DND-41 (cell line): Measurements from ENCODE around the gene WNT7B.

Source experiments
- ATAC-seq: fragments of 200-7000 bp; cut with Tn5 transposase; 3 replicates; pipeline ENCODE4 v1.9.1; 2021; ENCODE audit warnings: low read depth; ENCODE audit not compliant: insufficient read depth
- DNase-seq: peaks from one replicate; pipeline ENCODE4 v3.0.0-alpha.2; 2020
- H2AFZ ChIP-seq: 2 replicates; pipeline ENCODE4 v1.6.0; 2012; ENCODE audit warnings: low read depth, low read length
- H3K27ac ChIP-seq: 2 replicates; pipeline ENCODE4 v1.5.1; 2012; ENCODE audit warnings: low read length, inconsistent platforms
- H3K27me3 ChIP-seq: fragments of 200-600 bp; sonication (generic); 2 replicates; pipeline ENCODE4 v1.6.0; 2012; ENCODE audit warnings: low read length, mild to moderate bottlenecking, inconsistent platforms; ENCODE audit not compliant: insufficient read depth, poor library complexity
- H3K36me3 ChIP-seq: 2 replicates; pipeline ENCODE4 v1.5.1; 2012; ENCODE audit warnings: low read length, inconsistent platforms; ENCODE audit not compliant: insufficient read depth
- H3K4me1 ChIP-seq: 2 replicates; pipeline ENCODE4 v1.5.1; 2012; ENCODE audit warnings: mild to moderate bottlenecking, low read length; ENCODE audit not compliant: insufficient read depth
- H3K4me2 ChIP-seq: 2 replicates; pipeline ENCODE4 v1.6.0; 2012; ENCODE audit warnings: mild to moderate bottlenecking, moderate library complexity, low read length, inconsistent platforms; ENCODE audit not compliant: insufficient read depth
- H3K4me3 ChIP-seq, 2 experiments: fragments of 200-600 bp in 1 of 2; shearing (Covaris generic) in 1 of 2; 2 replicates each; pipeline ENCODE4 v1.5.1; 2012 to 2016; ENCODE audit warnings: inconsistent platforms in 2 of 2, low read length in 2 of 2, mild to moderate bottlenecking in 2 of 2, low read depth in 1 of 2, moderate library complexity in 1 of 2
- H3K79me2 ChIP-seq: 2 replicates; pipeline ENCODE4 v1.6.0; 2012; ENCODE audit warnings: low read length, inconsistent platforms; ENCODE audit not compliant: insufficient read depth
- H3K9ac ChIP-seq: 2 replicates; pipeline ENCODE4 v1.6.0; 2012; ENCODE audit warnings: low read depth, mild to moderate bottlenecking, inconsistent platforms, low read length, moderate library complexity
- H3K9me3 ChIP-seq: 2 replicates; pipeline ENCODE4 v1.5.1; 2012; ENCODE audit warnings: low read length, moderate library complexity, mild to moderate bottlenecking, inconsistent platforms; ENCODE audit not compliant: insufficient read depth, severe bottlenecking
- H4K20me1 ChIP-seq: 2 replicates; pipeline ENCODE4 v1.6.0; 2012; ENCODE audit warnings: low read length; ENCODE audit not compliant: insufficient read depth
- CTCF ChIP-seq: IDR thresholded peaks from 2 replicates; pipeline ENCODE4 v1.5.1; 2012; ENCODE audit warnings: borderline replicate concordance, low read length, moderate library complexity, mild to moderate bottlenecking; ENCODE audit not compliant: poor library complexity, severe bottlenecking; ENCODE audit errors: extremely low read depth
- EZH2 ChIP-seq: IDR thresholded peaks from 3 replicates; pipeline ENCODE4 v1.6.1; 2012; ENCODE audit warnings: borderline replicate concordance, low read depth, mild to moderate bottlenecking, moderate library complexity, low read length, inconsistent platforms; ENCODE audit not compliant: severe bottlenecking

The WNT7B gene

GRCh38 chr22:45948081-45948648 lies 28.8 kb downstream of the WNT7B start:
- Histone ChIP-seq H3K9ac (no peak overlapping the region), H3K4me1 (peaks cover 23% of the 10 kb centered on the region), H3K27me3 (peaks cover 5% of the 10 kb centered on the region), H3K36me3 (no peaks in the 10 kb centered on the region), H3K27ac (peak overlapping the region; percentile 45), H4K20me1 (peaks cover 35% of the 10 kb centered on the region), H3K4me3 (no peak overlapping the region), H2AFZ (no peak overlapping the region), H3K79me2 (no peaks in the 10 kb centered on the region), H3K4me2 (peak overlapping the region; percentile 43; the same call in 1 of the 2 replicates), H3K9me3 (no peaks in the 10 kb centered on the region)
- TF ChIP-seq EZH2 (no peak), CTCF (peak; percentile 49)
- DNase-seq (peak; percentile 89), ATAC-seq (peak; percentile 91)

GRCh38 chr22:45946805-45947600 lies 30.0 kb downstream of the WNT7B start:
- no peak for DNase-seq
- Histone ChIP-seq H4K20me1 (peaks cover 35% of the 10 kb centered on the region), H2AFZ (no peak overlapping the region)

GRCh38 chr22:45945621-45946106 lies 31.3 kb downstream of the WNT7B start:
- Histone ChIP-seq H2AFZ (no peak overlapping the region), H4K20me1 (peaks cover 35% of the 10 kb centered on the region), H3K9ac (no peak overlapping the region), H3K9me3 (no peaks in the 10 kb centered on the region), H3K27ac (no peak overlapping the region), H3K4me1 (peaks cover 23% of the 10 kb centered on the region), H3K27me3 (no peaks in the 10 kb centered on the region), H3K4me2 (no peak overlapping the region), H3K36me3 (no peaks in the 10 kb centered on the region), H3K79me2 (no peaks in the 10 kb centered on the region), H3K4me3 (no peak overlapping the region)
- DNase-seq (no peak), ATAC-seq (no peak)
- TF ChIP-seq CTCF (no peak), EZH2 (no peak)

More at GRCh38 chr22:45946805-45947600, 30.0 kb downstream of the WNT7B start:
- no peaks in the 10 kb centered on the region for H3K79me2 ChIP-seq
- ATAC-seq = no peak
- no peak overlapping the region for H3K27ac ChIP-seq
- H3K27me3 ChIP-seq = peaks cover 5% of the 10 kb centered on the region
- no peaks in the 10 kb centered on the region for H3K9me3 ChIP-seq
- H3K4me3 ChIP-seq = no peak overlapping the region
- peaks cover 23% of the 10 kb centered on the region for H3K4me1 ChIP-seq
- H3K4me2 ChIP-seq = no peak overlapping the region
- H3K9ac ChIP-seq = no peak overlapping the region
- no peaks in the 10 kb centered on the region for H3K36me3 ChIP-seq
- TF ChIP-seq EZH2 = no peak

GRCh38 chr22:45942787-45943493 lies 34.0 kb downstream of the WNT7B start:
- peaks cover 23% of the 10 kb centered on the region for H4K20me1 ChIP-seq
- no peaks in the 10 kb centered on the region for H3K27me3 ChIP-seq
- no peaks in the 10 kb centered on the region for H3K9me3 ChIP-seq
- H2AFZ ChIP-seq = no peak overlapping the region
- H3K4me1 ChIP-seq = peaks cover 5% of the 10 kb centered on the region
- H3K4me3 ChIP-seq = no peak overlapping the region
- ATAC-seq (no peak), DNase-seq (no peak)
- H3K27ac ChIP-seq = no peak overlapping the region
- no peak overlapping the region for H3K4me2 ChIP-seq
- H3K9ac ChIP-seq = no peak overlapping the region
- TF ChIP-seq EZH2 (no peak), CTCF (no peak)
- no peaks in the 10 kb centered on the region for H3K36me3 ChIP-seq
- H3K79me2 ChIP-seq = no peaks in the 10 kb centered on the region
